NT2/D1 (cell line): ENCODE measurements around the gene MMP27.
"Not testable (repeated sequence)": the region's sequence is repeated elsewhere in the genome, so short reads cannot be mapped to it uniquely, and the experiment has no call there.

Experiments used
- DNase-seq: peaks from one replicate; pipeline ENCODE4 v3.0.0-alpha.2; 2011; ENCODE audit warnings: low read depth, low spot score
- H3K27me3 ChIP-seq: 2 replicates; pipeline ENCODE4 v1.6.0; 2011; ENCODE audit warnings: mild to moderate bottlenecking; ENCODE audit not compliant: insufficient read length, insufficient read depth
- H3K36me3 ChIP-seq: 2 replicates; pipeline ENCODE4 v1.6.1; 2011; ENCODE audit warnings: mild to moderate bottlenecking, low read length, mixed read lengths; ENCODE audit not compliant: insufficient read depth, insufficient read length
- H3K4me1 ChIP-seq: 2 replicates; pipeline ENCODE4 v1.5.1; 2011; ENCODE audit not compliant: insufficient read depth, insufficient read length
- H3K4me3 ChIP-seq: 2 replicates; pipeline ENCODE4 v1.5.1; 2011; ENCODE audit warnings: low read depth; ENCODE audit not compliant: insufficient read length
- H3K9ac ChIP-seq: 2 replicates; pipeline ENCODE4 v1.6.0; 2011; ENCODE audit warnings: low read depth; ENCODE audit not compliant: insufficient read length
- H3K9me3 ChIP-seq: 2 replicates; pipeline ENCODE4 v1.5.1; 2011; ENCODE audit warnings: mild to moderate bottlenecking, low read length; ENCODE audit not compliant: insufficient read depth
- SUZ12 ChIP-seq: IDR thresholded peaks from 2 replicates; pipeline ENCODE4 v1.6.1; 2011; ENCODE audit not compliant: insufficient read length, insufficient read depth; ENCODE audit errors: extremely low read depth
- YY1 ChIP-seq: IDR thresholded peaks from 2 replicates; pipeline ENCODE4 v1.6.1; 2011; ENCODE audit not compliant: insufficient read length, insufficient read depth
- ZNF274 ChIP-seq: IDR thresholded peaks from 2 replicates; pipeline ENCODE4 v1.6.1; 2011; ENCODE audit warnings: mild to moderate bottlenecking, low read depth, low read length

Gene MMP27

DNA sequence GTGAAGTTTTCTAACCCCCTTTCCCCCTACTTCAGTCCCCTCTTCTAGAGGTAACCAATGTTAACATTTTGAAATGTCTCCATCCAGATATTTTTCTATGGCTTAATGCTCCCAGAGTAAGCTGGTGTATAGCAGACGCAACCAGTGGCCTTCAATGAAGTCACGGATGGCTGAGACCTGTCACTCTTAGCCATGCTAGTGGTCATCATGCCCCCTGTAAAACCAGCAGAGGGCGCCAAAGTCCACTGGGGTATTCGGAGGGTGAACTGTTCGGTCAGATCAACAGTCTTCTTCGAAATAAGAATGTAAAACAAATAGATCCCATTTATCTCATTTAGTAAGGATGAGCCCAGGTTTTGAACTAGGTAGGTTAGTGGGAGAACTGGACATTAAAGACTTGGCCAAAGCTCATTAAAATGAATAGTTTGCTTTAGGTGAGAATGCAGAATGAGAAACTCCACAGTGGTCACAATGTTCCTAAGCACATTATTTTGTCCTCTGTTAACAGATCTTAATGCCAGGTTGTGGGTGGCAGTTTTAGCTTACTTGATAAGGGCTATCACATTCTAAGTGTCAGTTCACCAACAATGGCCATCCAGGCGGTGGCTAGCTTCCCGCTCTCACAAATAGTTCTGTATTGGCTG lies 27.8 kb upstream of the MMP27 start:
- H3K9ac ChIP-seq: no peak overlapping the region
- H3K9me3 ChIP-seq: no peaks in the 10 kb centered on the region
- no peaks in the 10 kb centered on the region for H3K36me3 ChIP-seq
- TF ChIP-seq YY1: no peak
- TF ChIP-seq ZNF274: no peak
- no peak for TF ChIP-seq SUZ12
- no peaks in the 10 kb centered on the region for H3K27me3 ChIP-seq
- no peaks in the 10 kb centered on the region for H3K4me1 ChIP-seq
- DNase-seq: peak; percentile 48
- no peak overlapping the region for H3K4me3 ChIP-seq

DNA sequence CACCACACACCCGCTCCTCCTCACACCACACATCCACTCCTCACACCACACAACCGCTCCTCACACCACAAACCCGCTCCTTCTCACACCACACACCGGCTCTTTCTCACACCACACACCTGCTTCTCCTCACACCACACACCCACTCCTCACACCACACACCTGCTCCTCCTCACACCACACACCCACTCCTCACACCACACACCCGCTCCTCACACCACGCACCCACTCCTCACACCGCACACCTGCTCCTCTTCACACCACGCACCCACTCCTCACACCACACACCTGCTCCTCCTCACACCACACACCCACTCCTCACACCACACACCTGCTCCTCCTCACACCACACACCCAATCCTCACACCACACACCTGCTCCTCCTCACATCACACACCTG lies 25.4 kb upstream of the MMP27 start:
- H3K9ac ChIP-seq, H3K9me3 ChIP-seq, H3K4me3 ChIP-seq, H3K36me3 ChIP-seq, H3K4me1 ChIP-seq, DNase-seq, H3K27me3 ChIP-seq: not testable (repeated sequence)

DNA sequence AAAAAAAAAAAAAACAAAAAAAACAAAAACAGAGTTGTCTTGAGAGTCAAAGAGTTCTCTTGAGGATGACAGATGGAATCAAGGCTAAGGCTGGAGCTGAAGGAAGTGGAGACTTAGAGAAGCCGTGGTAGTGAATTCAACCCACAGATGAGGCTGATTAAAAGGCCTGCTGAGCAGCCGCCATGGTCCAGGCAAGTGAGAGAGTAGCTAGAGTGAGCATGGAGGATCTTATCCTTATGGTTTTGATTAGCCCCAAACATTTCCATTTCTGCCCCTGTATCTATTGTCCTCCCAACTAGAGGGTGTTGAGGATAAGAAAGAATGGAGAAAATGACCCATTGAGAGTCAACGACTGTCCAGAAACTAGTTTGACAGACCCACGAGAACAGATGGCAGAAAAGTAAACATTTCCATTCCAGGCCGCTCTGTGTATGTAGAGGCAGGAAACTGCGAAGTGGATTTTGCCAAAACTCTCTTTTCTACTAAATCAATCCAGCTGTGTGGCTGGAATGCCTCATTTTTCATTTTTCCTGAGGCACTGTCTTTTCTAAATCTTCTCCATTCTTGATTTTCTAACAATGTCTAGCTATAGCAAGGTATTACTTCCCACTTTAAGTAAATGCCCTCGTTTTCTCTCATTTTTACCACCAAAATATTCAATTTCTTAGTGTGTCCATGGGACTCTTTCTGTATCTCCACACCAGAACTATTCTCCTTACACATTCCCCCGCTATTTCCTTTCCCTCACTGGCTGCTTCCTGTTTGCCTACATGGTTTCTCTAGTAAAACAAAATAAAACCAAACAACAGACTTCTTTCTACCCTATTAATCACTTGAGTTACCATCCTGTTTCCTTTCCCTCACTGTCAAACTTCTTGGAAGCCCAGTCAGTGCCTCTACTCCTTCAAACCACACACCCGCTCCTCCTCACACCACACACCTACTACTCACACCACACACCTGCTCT lies 24.6 kb upstream of the MMP27 start:
- no peak for DNase-seq
- no peaks in the 10 kb centered on the region for H3K9me3 ChIP-seq
- H3K36me3 ChIP-seq: no peaks in the 10 kb centered on the region
- TF ChIP-seq SUZ12 (no peak), ZNF274 (no peak), YY1 (no peak)
- no peak overlapping the region for H3K4me3 ChIP-seq
- no peak overlapping the region for H3K9ac ChIP-seq
- H3K27me3 ChIP-seq: no peaks in the 10 kb centered on the region
- no peaks in the 10 kb centered on the region for H3K4me1 ChIP-seq

DNA sequence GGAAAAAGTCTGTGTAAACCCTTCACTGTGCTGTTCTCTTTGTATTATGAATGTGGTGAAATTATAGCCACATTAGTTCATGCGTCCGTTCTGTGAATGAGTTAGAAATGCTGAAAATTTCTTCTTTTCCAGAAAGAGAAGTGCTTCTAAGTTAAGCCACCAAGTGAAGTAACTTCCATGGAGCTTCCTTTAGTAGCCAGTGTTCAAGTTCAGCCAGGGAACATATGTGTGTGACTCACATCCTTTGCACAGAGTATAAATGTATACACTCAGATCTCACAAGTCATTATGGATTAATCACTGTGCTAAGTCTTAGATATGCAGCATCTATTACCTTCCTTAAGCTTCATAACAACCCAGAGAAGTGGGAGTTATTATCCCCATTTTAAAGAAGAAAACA lies 22.3 kb upstream of the MMP27 start:
- Histone ChIP-seq H3K4me3 (no peak overlapping the region), H3K36me3 (no peaks in the 10 kb centered on the region), H3K27me3 (no peaks in the 10 kb centered on the region), H3K9ac (no peak overlapping the region), H3K4me1 (no peaks in the 10 kb centered on the region), H3K9me3 (no peaks in the 10 kb centered on the region)
- no peak for TF ChIP-seq YY1
- TF ChIP-seq ZNF274: no peak
- no peak for TF ChIP-seq SUZ12
- no peak for DNase-seq

DNA sequence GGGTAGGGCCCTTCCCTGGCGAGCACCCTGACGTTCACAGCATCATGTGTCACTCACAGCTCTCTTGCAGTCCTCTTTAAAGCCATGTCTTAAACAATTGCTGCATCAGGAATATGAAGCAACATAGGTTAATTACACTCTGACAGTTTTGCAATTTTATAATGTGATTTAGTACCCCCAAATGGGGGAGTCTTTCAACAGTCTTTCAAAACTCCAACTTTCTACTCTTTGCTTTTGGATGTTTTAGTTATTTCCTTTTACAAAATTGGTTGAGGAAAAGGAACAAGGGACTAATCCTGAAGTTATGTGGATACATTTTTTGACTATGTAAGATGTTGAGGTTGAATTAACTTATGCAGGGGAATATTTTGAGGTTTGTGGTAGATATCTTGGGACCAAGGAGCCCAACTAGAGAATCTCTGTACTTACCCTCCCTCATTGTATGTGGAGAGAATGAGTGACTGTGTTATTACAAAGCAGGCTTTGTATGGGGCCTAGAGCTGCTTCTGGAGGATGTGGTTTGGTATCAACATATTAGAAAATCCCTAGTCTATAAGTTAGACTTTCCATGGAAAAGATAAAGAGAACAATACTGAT lies 19.4 kb upstream of the MMP27 start, which contains the start of gene MMP8:
MMP8 (minus strand) TSS at position 51 of the 597 bp plus-strand sequence. CDS start 99 bp downstream, outside the sequence.
- H3K36me3 ChIP-seq: no peaks in the 10 kb centered on the region
- DNase-seq: no peak
- no peak within 1 kb of the TSS for H3K9ac ChIP-seq
- no peak within 1 kb of the TSS for H3K4me3 ChIP-seq
- no peaks in the 10 kb centered on the region for H3K4me1 ChIP-seq
- H3K27me3 ChIP-seq: no peaks in the 10 kb centered on the region
- H3K9me3 ChIP-seq: no peaks in the 10 kb centered on the region
- TF ChIP-seq ZNF274: no peak
- TF ChIP-seq SUZ12: no peak
- no peak for TF ChIP-seq YY1

DNA sequence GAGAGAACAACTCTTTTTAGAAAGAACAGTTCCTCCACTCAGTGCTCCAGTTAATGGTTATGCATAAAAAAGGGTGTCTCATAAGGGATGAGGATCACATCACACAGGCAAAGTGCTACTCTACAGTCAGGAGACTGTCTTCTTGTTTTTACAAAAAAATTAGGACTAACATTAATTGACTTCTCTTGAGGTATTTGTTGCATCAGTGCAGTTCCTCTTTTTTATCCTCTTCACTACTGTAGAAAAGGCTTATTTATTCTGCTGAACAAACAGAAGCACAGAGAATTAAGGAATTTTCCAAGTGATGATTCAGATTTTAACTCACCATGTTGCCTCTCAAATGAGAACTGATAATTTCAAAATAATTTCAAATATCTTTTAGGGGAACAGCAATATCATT lies 17.3 kb upstream of the MMP27 start:
- TF ChIP-seq SUZ12 (no peak), YY1 (no peak), ZNF274 (no peak)
- Histone ChIP-seq H3K36me3 (no peaks in the 10 kb centered on the region), H3K9me3 (no peaks in the 10 kb centered on the region), H3K9ac (no peak overlapping the region), H3K4me1 (no peaks in the 10 kb centered on the region), H3K4me3 (no peak overlapping the region), H3K27me3 (no peaks in the 10 kb centered on the region)
- no peak for DNase-seq

DNA sequence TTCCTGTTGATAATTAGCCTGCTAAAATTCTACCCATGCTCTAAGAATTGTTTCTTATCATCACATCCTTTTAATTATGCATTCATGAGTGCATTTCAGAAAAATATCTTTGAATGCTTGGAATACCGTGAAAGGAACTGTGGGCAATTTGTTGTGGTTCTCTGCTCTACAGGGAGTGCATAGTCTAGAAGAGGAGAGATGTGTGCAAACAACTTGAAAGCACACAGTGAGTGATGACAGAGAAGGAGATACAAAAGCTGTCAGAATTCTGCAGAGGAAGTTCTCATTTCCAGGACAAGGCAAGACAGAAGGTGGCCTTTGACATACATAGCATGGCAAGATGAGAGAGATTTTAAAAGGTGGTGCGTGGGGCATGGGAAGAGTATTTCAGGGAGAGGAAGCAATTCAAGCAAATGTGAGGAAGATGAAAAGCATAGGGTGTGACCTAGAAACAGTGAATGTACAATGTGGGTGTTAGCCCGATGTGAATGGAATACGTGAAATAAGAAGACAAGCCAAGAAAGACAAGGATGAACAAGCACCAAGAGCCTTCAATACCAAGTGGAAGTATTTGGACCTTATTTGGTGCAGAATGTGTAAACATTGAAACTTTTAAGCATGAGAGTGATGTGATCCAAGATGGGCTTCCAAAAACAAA lies 14.2 kb upstream of the MMP27 start:
- Histone ChIP-seq H3K36me3 (no peaks in the 10 kb centered on the region), H3K4me3 (no peak overlapping the region), H3K9ac (no peak overlapping the region), H3K4me1 (no peaks in the 10 kb centered on the region), H3K27me3 (no peaks in the 10 kb centered on the region), H3K9me3 (no peaks in the 10 kb centered on the region)
- DNase-seq: no peak
- TF ChIP-seq SUZ12 (no peak), YY1 (no peak), ZNF274 (no peak)
